Stomach (tissue), 4 donors: ENCODE measurements around the gene PIM3.

Source experiments
- EP300 ChIP-seq: sonication (generic); formaldehyde crosslinking; IDR thresholded peaks from one replicate; pipeline ENCODE4 v1.6.1; 2017; ENCODE audit warnings: antibody characterized with exemption
- POLR2A ChIP-seq, 4 donors: fragments of 450-650 bp; IDR thresholded peaks; one replicate each; pipeline ENCODE4 v1.6.1; 2016; ENCODE audit warnings: antibody characterized with exemption in 4 of 4, control low read depth in 2 of 4, mild to moderate bottlenecking in 1 of 4, moderate library complexity in 1 of 4
- TF ChIP-seq, protein P1 (sequence below), 7 experiments: fragments of 450-650 bp in 4 of 7; fragments of 200-600 bp in 3 of 7; sonication (generic) in 3 of 7; IDR thresholded peaks; one replicate each; pipeline ENCODE4 v1.5.1; 2016 to 2019; ENCODE audit warnings: antibody characterized with exemption in 7 of 7, control low read depth in 2 of 7, mild to moderate bottlenecking in 1 of 7

- TF ChIP-seq, protein P1, sequence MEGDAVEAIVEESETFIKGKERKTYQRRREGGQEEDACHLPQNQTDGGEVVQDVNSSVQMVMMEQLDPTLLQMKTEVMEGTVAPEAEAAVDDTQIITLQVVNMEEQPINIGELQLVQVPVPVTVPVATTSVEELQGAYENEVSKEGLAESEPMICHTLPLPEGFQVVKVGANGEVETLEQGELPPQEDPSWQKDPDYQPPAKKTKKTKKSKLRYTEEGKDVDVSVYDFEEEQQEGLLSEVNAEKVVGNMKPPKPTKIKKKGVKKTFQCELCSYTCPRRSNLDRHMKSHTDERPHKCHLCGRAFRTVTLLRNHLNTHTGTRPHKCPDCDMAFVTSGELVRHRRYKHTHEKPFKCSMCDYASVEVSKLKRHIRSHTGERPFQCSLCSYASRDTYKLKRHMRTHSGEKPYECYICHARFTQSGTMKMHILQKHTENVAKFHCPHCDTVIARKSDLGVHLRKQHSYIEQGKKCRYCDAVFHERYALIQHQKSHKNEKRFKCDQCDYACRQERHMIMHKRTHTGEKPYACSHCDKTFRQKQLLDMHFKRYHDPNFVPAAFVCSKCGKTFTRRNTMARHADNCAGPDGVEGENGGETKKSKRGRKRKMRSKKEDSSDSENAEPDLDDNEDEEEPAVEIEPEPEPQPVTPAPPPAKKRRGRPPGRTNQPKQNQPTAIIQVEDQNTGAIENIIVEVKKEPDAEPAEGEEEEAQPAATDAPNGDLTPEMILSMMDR (IDR thresholded peaks at IDR 0.05): no peak
- no peak for TF ChIP-seq EP300
- TF ChIP-seq POLR2A (IDR thresholded peaks at IDR 0.05): no peak
These were observed 25.0 kb upstream of the PIM3 start for GRCh38 chr22:49935561-49935960.
